Adipose tissue (tissue), 3 donors: ENCODE results near the gene CFAP61. TPM values are rescaled to one million over a fixed set of nuclear protein-coding genes. Genes with fewer than 3 reads are reported as not detected.
"Not testable (repeated sequence)": the region's sequence is repeated elsewhere in the genome, so short reads cannot be mapped to it uniquely, and the experiment has no call there.

Experiments used
- H3K27ac ChIP-seq: one replicate; pipeline ENCODE4 v1.5.1; 2013; ENCODE audit warnings: low read depth, low read length
- WGBS, 3 donors: extraction: QIAGEN DNeasy Blood & Tissue Kit; methylation state at CpG; one replicate each; pipeline ENCODE4 v1.1.7; 2013; 5-methylcytosine and 5-hydroxymethylcytosine counted together
- polyA plus RNA-seq, 3 donors: library from polyadenylated mRNA; stranded (reverse); fragments of 200-250 nt; gene quantifications; one replicate each; pipeline ENCODE4 v1.2.3, GENCODE V29; 2013
- donor health status: healthy with polysubstance abuse.
- donor health status: Bipolar disorder and iron deficiency.
- donor health status: healthy.

Gene CFAP61
- polyA plus RNA-seq, 3 donors = 0.24 TPM; not detected in 2

- WGBS, 3 donors = 50 to 68% (median 66%) methylated on average over 13 of the region's 13 CpGs
- H3K27ac ChIP-seq = no peak overlapping the region
Observed at GRCh38 chr20:20317621-20318364, 265.5 kb downstream of the CFAP61 start.

- 67 to 79% (median 67%) methylated on average over 9 of the region's 9 CpGs for WGBS, 3 donors
- H3K27ac ChIP-seq = no peak overlapping the region
Observed at GRCh38 chr20:20318365-20319161, 266.2 kb downstream of the CFAP61 start.

- 52 to 79% (median 76%) methylated on average over 1 of the region's 1 CpG for WGBS, 3 donors
- H3K27ac ChIP-seq = no peak overlapping the region
Observed at GRCh38 chr20:20321134-20321533, 268.8 kb downstream of the CFAP61 start.

- H3K27ac ChIP-seq = no peak overlapping the region
- WGBS, 3 donors = 84 to 92% (median 87%) methylated on average over 1 of the region's 1 CpG
Observed at GRCh38 chr20:20321917-20322316, 269.6 kb downstream of the CFAP61 start.

- 83 to 90% (median 85%) methylated on average over 6 of the region's 6 CpGs for WGBS, 3 donors
- no peak overlapping the region for H3K27ac ChIP-seq
Observed at GRCh38 chr20:20322912-20323311, 270.6 kb downstream of the CFAP61 start.

- no peak overlapping the region for H3K27ac ChIP-seq
- WGBS, 3 donors = 91 to 93% (median 91%) methylated on average over 6 of the region's 6 CpGs
Observed at GRCh38 chr20:20327746-20328145, 275.4 kb downstream of the CFAP61 start.

GRCh38 chr20:20329564-20329963, 277.2 kb downstream of the CFAP61 start:
- H3K27ac ChIP-seq = no peak overlapping the region
- 84 to 92% (median 90%) methylated on average over 13 of the region's 13 CpGs for WGBS, 3 donors

- H3K27ac ChIP-seq = no peak overlapping the region
- 42 to 55% (median 42%) methylated on average over 1 of the region's 1 CpG for WGBS, 3 donors
Observed at GRCh38 chr20:20331156-20331555, 278.8 kb downstream of the CFAP61 start.

- no peak overlapping the region for H3K27ac ChIP-seq
- WGBS, 3 donors = 73 to 82% (median 74%) methylated on average over 2 of the region's 2 CpGs
Observed at GRCh38 chr20:20331817-20332216, 279.5 kb downstream of the CFAP61 start.

- WGBS, 3 donors = 56 to 73% (median 62%) methylated on average over 6 of the region's 6 CpGs
- H3K27ac ChIP-seq = no peak overlapping the region
Observed at GRCh38 chr20:20333866-20334265, 281.5 kb downstream of the CFAP61 start.

GRCh38 chr20:20334489-20334888, 282.2 kb downstream of the CFAP61 start:
- WGBS, 3 donors = 39 to 53% (median 43%) methylated on average over 5 of the region's 5 CpGs
- no peak overlapping the region for H3K27ac ChIP-seq

GRCh38 chr20:20338133-20338730, 285.9 kb downstream of the CFAP61 start:
- WGBS, 3 donors = 85 to 93% (median 91%) methylated on average over 14 of the region's 14 CpGs

GRCh38 chr20:20340443-20340842, 288.1 kb downstream of the CFAP61 start:
- no peak overlapping the region for H3K27ac ChIP-seq
- 86 to 97% (median 94%) methylated on average over 16 of the region's 16 CpGs for WGBS, 3 donors

More at GRCh38 chr20:20338133-20338730, 285.9 kb downstream of the CFAP61 start:
- no peak overlapping the region for H3K27ac ChIP-seq

GRCh38 chr20:20341371-20341770, 289.0 kb downstream of the CFAP61 start:
- H3K27ac ChIP-seq = no peak overlapping the region
- 50 to 66% (median 51%) methylated on average over 4 of the region's 4 CpGs for WGBS, 3 donors

GRCh38 chr20:20342066-20342465, 289.7 kb downstream of the CFAP61 start:
- 60 to 71% (median 67%) methylated on average over 5 of the region's 5 CpGs for WGBS, 3 donors
- H3K27ac ChIP-seq = no peak overlapping the region

- H3K27ac ChIP-seq = no peak overlapping the region
- WGBS, 3 donors = 52 to 70% (median 58%) methylated on average over 7 of the region's 7 CpGs
Observed at GRCh38 chr20:20343932-20344331, 291.6 kb downstream of the CFAP61 start.

- WGBS, 3 donors = 66 to 83% (median 77%) methylated on average over 4 of the region's 4 CpGs
Observed at GRCh38 chr20:20344476-20344875, 292.1 kb downstream of the CFAP61 start.

GRCh38 chr20:20353576-20353975, 301.2 kb downstream of the CFAP61 start:
- no peak overlapping the region for H3K27ac ChIP-seq
- whole genome bisulfite sequencing, 3 donors = 58 to 74% (median 61%) methylated on average over 3 of the region's 3 CpGs

More at GRCh38 chr20:20344476-20344875, 292.1 kb downstream of the CFAP61 start:
- no peak overlapping the region for H3K27ac ChIP-seq

GRCh38 chr20:20355503-20355902, 303.2 kb downstream of the CFAP61 start:
- H3K27ac ChIP-seq = not testable (repeated sequence)
